Dedifferentiated amniotic fluid mesenchymal stem cell (primary cell): Measurements from ENCODE around the gene RUSC1.
"Not testable (repeated sequence)": the region's sequence is repeated elsewhere in the genome, so short reads cannot be mapped to it uniquely, and the experiment has no call there.

Experiments
- DNase-seq: peaks from one replicate; pipeline ENCODE4 v3.0.0-alpha.2; 2016; ENCODE audit errors: extremely low spot score

Gene RUSC1

GRCh38 chr1:155320661-155321617 is at the start of gene RUSC1:
Gene RUSC1 (plus strand): TSS chr1:155320894. CDS start chr1:155321774, 880 bp downstream.
- peak; percentile 43 for DNase-seq

- DNase-seq = peak; percentile 62
Measured at GRCh38 chr1:155272466-155273342, 48.0 kb upstream of the RUSC1 start.

GRCh38 chr1:155273343-155274245 is 47.1 kb upstream of the RUSC1 start, which contains the start of gene CLK2:
Gene CLK2 (minus strand): TSS chr1:155273504. CDS start chr1:155270977, 2,527 bp downstream.
- peak; percentile 81 for DNase-seq

- DNase-seq = peak; percentile 96
Measured at GRCh38 chr1:155277070-155277901, 43.4 kb upstream of the RUSC1 start, which contains the start of gene HCN3. Gene HCN3 (plus strand): TSS chr1:155277463. CDS start chr1:155277591, 128 bp downstream.

- DNase-seq = no peak
Measured at GRCh38 chr1:155277902-155278688, 42.6 kb upstream of the RUSC1 start.

- no peak for DNase-seq
Measured at GRCh38 chr1:155278689-155279160, 42.0 kb upstream of the RUSC1 start.

- no peak for DNase-seq
Measured at GRCh38 chr1:155279268-155279667, 41.4 kb upstream of the RUSC1 start.

- no peak for DNase-seq
Measured at GRCh38 chr1:155282488-155283091, 38.1 kb upstream of the RUSC1 start.

GRCh38 chr1:155284476-155284875 is 36.2 kb upstream of the RUSC1 start:
- DNase-seq = no peak

GRCh38 chr1:155285063-155285462 is 35.6 kb upstream of the RUSC1 start:
- DNase-seq = no peak

GRCh38 chr1:155285631-155286044 is 35.1 kb upstream of the RUSC1 start:
- DNase-seq = no peak

GRCh38 chr1:155286544-155286943 is 34.1 kb upstream of the RUSC1 start:
- DNase-seq = no peak

- no peak for DNase-seq
Measured at GRCh38 chr1:155287987-155288543, 32.6 kb upstream of the RUSC1 start.

GRCh38 chr1:155291006-155291405 is 29.7 kb upstream of the RUSC1 start:
- DNase-seq = not testable (repeated sequence)

GRCh38 chr1:155293086-155293749 is 27.5 kb upstream of the RUSC1 start:
- no peak for DNase-seq

- no peak for DNase-seq
Measured at GRCh38 chr1:155294520-155295182, 26.0 kb upstream of the RUSC1 start.

GRCh38 chr1:155295183-155295941 is 25.3 kb upstream of the RUSC1 start:
- DNase-seq = no peak
